SK-N-SH (cell line): ENCODE results near the gene PLEKHA6.

Source experiments
- CTCF ChIP-seq: fragments of 200-600 bp; sonication (generic); IDR thresholded peaks from 2 replicates; pipeline ENCODE4 v1.6.1; 2017; ENCODE audit warnings: antibody characterized with exemption, mild to moderate bottlenecking, moderate library complexity
- EZH2phosphoT487 ChIP-seq: fragments of 200-600 bp; sonication (generic); IDR thresholded peaks from 2 replicates; pipeline ENCODE4 v1.6.1; 2017; ENCODE audit warnings: low read depth, mixed run types, mild to moderate bottlenecking, antibody characterized with exemption, moderate library complexity, borderline replicate concordance
- MEF2A ChIP-seq: IDR thresholded peaks from 2 replicates; pipeline ENCODE4 v1.4.0; 2012; ENCODE audit warnings: low read depth, borderline replicate concordance
- NFIC ChIP-seq: IDR thresholded peaks from 2 replicates; pipeline ENCODE4 v1.4.0; 2012; ENCODE audit warnings: borderline replicate concordance
- POLR2AphosphoS5 ChIP-seq: IDR thresholded peaks from 2 replicates; pipeline ENCODE4 v1.6.1; 2012; ENCODE audit warnings: low read depth, low read length
- RFX5 ChIP-seq: IDR thresholded peaks from 2 replicates; pipeline ENCODE4 v1.6.1; 2012; ENCODE audit warnings: mild to moderate bottlenecking, improper control_type of control experiment, low read length
- TCF12 ChIP-seq: IDR thresholded peaks from 2 replicates; pipeline ENCODE4 v1.4.0; 2012
- TF ChIP-seq, protein P1 (sequence below): IDR thresholded peaks from 2 replicates; pipeline ENCODE4 v1.4.0; 2012; ENCODE audit warnings: low read depth, borderline replicate concordance
- TF ChIP-seq, protein P2 (sequence below): IDR thresholded peaks from 2 replicates; pipeline ENCODE4 v1.4.0; 2012; ENCODE audit warnings: low read depth

DNA sequence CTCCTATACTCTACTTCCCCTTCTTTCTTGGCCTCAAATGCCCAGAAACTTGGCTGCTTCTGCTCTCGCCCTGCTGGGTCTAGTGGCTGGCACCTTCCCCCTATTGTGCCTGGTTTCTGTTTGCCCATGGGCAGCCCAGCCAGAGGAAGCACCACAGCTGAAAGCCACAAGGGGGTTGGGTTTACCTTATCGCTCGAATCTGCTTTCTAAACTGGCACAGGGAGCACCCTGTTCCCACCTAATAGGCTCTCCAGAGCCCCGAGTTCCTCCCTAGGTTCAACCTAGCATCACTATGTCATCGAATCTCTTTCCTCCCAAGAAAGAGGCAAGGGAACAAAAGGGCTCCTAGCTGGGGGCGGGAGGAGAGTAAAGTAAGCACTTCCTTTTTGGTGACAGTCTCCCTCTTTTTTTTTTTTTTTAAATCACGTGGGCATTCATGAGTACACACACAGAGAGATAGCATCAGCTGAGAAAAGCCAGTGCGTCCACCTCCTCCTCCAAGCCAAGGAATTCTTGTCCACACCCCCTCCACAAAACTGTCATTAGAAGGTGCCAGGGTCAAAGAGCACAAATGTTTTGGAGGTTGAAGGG lies 72.8 kb downstream of the PLEKHA6 start:
- TF ChIP-seq, protein P1, sequence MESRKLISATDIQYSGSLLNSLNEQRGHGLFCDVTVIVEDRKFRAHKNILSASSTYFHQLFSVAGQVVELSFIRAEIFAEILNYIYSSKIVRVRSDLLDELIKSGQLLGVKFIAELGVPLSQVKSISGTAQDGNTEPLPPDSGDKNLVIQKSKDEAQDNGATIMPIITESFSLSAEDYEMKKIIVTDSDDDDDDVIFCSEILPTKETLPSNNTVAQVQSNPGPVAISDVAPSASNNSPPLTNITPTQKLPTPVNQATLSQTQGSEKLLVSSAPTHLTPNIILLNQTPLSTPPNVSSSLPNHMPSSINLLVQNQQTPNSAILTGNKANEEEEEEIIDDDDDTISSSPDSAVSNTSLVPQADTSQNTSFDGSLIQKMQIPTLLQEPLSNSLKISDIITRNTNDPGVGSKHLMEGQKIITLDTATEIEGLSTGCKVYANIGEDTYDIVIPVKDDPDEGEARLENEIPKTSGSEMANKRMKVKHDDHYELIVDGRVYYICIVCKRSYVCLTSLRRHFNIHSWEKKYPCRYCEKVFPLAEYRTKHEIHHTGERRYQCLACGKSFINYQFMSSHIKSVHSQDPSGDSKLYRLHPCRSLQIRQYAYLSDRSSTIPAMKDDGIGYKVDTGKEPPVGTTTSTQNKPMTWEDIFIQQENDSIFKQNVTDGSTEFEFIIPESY: no peak
- TF ChIP-seq EZH2phosphoT487: no peak
- TF ChIP-seq MEF2A: no peak
- TF ChIP-seq CTCF: no peak
- no peak for TF ChIP-seq RFX5
- TF ChIP-seq, protein P2, sequence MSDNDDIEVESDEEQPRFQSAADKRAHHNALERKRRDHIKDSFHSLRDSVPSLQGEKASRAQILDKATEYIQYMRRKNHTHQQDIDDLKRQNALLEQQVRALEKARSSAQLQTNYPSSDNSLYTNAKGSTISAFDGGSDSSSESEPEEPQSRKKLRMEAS: no peak
- TF ChIP-seq TCF12: no peak
- TF ChIP-seq POLR2AphosphoS5: no peak
- TF ChIP-seq NFIC: no peak
